ENCODE results near the gene NDUFC2. TPM values are rescaled to one million over a fixed set of nuclear protein-coding genes. Genes with fewer than 3 reads are reported as not detected.

Gene NDUFC2
- total and polyA plus RNA-seq, 2 donors (not counting 3 experiments of a cell fraction or from before 2014, with no cell fraction given) = 226 to 318 TPM

DNA sequence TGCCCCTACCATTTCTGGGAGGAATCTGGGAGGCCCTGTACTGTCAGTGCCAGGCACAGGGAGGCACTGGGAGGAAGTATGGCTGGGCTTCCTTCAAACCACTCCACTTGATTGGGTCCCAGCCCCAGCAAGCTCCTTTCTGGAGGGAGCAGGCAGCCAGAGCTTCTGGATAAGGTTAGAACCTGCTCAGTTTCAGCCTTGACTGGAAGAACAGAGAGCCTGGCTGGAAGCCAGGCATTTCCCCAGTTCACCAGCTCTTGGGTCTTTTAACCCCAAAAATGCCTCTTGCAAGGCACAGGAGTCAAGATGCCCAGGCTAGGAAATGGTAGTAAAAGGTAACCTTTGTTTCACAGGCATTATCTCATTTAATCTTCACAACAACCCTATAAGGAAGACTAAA is 47.6 kb downstream of the NDUFC2 start:
- Histone ChIP-seq H3K27me3 (ENCODE audit: control insufficient read depth in 2 of 2, insufficient read depth in 2 of 2, low read length in 2 of 2) (no peaks in the 10 kb centered on the region), H3K9me1 (replicated peaks; ENCODE audit: control insufficient read depth, extremely low read depth, insufficient read depth, low read length) (no peaks in the 10 kb centered on the region), H3K9ac (replicated peaks; ENCODE audit: extremely low read depth, insufficient read depth, low read length) (no peak overlapping the region), H3K4me3 (replicated peaks in 1 of 3; ENCODE audit: insufficient read depth in 1 of 3, low read depth in 1 of 3, low read length in 3 of 3) (no peak overlapping the region), H3K4me1 (ENCODE audit: control insufficient read depth, extremely low read depth, insufficient read depth, low read length) (peaks cover 13% of the 10 kb centered on the region), H3K27ac (ENCODE audit: insufficient read depth, low read depth, low read length) (no peak overlapping the region), H3K9me3 (replicated peaks; ENCODE audit: control insufficient read depth, insufficient read depth, low read length) (no peaks in the 10 kb centered on the region), H4K20me1 (replicated peaks; ENCODE audit: control insufficient read depth, extremely low read depth, insufficient read depth, low read length) (no peaks in the 10 kb centered on the region), H2AFZ (ENCODE audit: low read depth, low read length) (no peak overlapping the region), H3K79me2 (ENCODE audit: control insufficient read depth, insufficient read depth, low read length) (no peaks in the 10 kb centered on the region), H3K4me2 (ENCODE audit: insufficient read depth, low read length) (no peak overlapping the region), H3K36me3 (ENCODE audit: control insufficient read depth in 2 of 2, extremely low read depth in 1 of 2, insufficient read depth in 2 of 2, low read length in 2 of 2) (no peaks in the 10 kb centered on the region)
- ChIA-PET CTCF (interaction anchor here (4.3 kb wide), 1 partner anchor 13 kb away, joined by 34 read pairs; no protein-coding TSS in a partner anchor), POLR2A (no interaction called here)
- dilution Hi-C loops (cut with MboI; ENCODE audit: extremely low pct_ligation_motif_present, low sequenced_read_pairs) (no loop called here), intact Hi-C loops (cut with micrococcal nuclease) (no loop called here)
- DNase-seq (ENCODE audit: low read depth, low spot score) = no peak
- TF ChIP-seq FOS (IDR thresholded peaks at IDR 0.05; ENCODE audit: borderline replicate concordance, insufficient read depth, low read length) (no peak), POLR2A (IDR thresholded peaks at IDR 0.05; ENCODE audit: low read depth, low read length) (no peak), POLR2AphosphoS5 (IDR thresholded peaks at IDR 0.05; ENCODE audit: insufficient read depth, low read depth, low read length) (no peak), MYC (IDR thresholded peaks at IDR 0.05; ENCODE audit: low read depth, low read length) (no peak), GATA2 (IDR thresholded peaks at IDR 0.05; ENCODE audit: insufficient read depth, insufficient read length, low read depth, low read length) (no peak), JUN (IDR thresholded peaks at IDR 0.05; ENCODE audit: borderline replicate concordance, insufficient read depth, insufficient read length, low read depth) (no peak), EZH2 (IDR thresholded peaks at IDR 0.05; ENCODE audit: borderline replicate concordance, low read depth, low read length, severe bottlenecking) (no peak)
- TF ChIP-seq, protein P1, sequence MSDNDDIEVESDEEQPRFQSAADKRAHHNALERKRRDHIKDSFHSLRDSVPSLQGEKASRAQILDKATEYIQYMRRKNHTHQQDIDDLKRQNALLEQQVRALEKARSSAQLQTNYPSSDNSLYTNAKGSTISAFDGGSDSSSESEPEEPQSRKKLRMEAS (IDR thresholded peaks at IDR 0.05; ENCODE audit: insufficient read depth, insufficient read length) = no peak
- TF ChIP-seq, protein P2, sequence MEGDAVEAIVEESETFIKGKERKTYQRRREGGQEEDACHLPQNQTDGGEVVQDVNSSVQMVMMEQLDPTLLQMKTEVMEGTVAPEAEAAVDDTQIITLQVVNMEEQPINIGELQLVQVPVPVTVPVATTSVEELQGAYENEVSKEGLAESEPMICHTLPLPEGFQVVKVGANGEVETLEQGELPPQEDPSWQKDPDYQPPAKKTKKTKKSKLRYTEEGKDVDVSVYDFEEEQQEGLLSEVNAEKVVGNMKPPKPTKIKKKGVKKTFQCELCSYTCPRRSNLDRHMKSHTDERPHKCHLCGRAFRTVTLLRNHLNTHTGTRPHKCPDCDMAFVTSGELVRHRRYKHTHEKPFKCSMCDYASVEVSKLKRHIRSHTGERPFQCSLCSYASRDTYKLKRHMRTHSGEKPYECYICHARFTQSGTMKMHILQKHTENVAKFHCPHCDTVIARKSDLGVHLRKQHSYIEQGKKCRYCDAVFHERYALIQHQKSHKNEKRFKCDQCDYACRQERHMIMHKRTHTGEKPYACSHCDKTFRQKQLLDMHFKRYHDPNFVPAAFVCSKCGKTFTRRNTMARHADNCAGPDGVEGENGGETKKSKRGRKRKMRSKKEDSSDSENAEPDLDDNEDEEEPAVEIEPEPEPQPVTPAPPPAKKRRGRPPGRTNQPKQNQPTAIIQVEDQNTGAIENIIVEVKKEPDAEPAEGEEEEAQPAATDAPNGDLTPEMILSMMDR (IDR thresholded peaks at IDR 0.05; ENCODE audit: extremely low read depth in 1 of 2, insufficient read depth in 1 of 2, low read depth in 1 of 2, low read length in 2 of 2) = no peak
- no TSS peak for BruUV-seq (replicated peaks)
- no peak for FAIRE-seq

Data from endothelial cell of umbilical vein (primary cell).